NAMALWA (cell line): ENCODE results near the gene ZSWIM5.

Experiments
- DNase-seq: peaks from one replicate; pipeline ENCODE4 v3.0.0-alpha.2; 2015; ENCODE audit warnings: low spot score

The ZSWIM5 gene

DNA sequence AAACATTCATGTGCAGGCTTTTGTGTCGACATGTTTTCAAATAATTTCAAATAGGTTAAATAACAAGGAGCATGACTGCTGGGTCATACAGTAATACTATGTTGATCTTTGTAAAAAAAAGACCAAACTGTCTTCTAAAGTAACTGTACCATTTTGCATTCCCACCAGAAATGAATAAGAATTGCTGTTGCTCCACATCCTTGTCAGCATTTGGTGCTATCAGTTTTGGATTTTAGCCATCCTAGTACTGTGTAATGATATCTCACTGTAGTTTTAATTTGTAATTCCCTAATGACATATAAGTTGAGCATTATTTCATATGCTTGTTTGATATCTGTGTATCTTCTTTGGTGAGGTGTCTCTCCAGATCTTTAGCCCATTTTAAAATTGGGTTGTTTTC, 182.7 kb downstream of the ZSWIM5 start:
- DNase-seq = no peak

DNA sequence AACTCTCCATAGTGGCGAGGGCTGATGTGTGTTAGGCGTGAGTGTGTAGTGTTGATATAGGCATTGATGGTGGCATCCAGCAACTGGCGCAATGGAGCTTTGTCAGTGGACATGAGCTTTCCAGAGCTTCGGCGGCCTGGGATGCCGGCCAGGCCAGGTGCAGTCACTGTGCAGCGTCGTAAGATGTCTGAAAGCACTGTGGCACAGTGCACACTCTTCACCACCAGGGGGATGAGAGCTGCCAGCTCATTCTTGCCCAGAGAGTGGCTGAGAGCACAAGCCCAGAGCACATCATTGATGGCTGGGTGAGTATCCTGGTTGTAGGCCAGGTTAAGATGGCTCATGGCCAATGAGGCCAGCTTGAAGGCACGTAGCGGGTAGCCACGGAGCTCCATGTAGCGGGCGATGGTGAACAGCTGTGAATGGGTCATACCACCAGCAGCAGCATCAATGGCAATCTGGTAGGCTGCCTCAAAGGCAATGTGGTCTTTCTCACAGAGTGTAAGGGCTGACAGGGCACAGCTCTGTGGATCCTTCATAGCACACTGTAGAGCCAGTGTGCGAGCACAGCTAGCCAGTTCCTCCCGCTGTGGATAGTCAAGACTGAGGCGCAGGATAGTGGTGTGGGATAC, 187.7 kb downstream of the ZSWIM5 start:
- DNase-seq = peak; percentile 74

- no peak for DNase-seq
Measured at GRCh38 chr1:45016767-45017166, 189.6 kb downstream of the ZSWIM5 start.

GRCh38 chr1:45016090-45016697, 190.2 kb downstream of the ZSWIM5 start:
- no peak for DNase-seq

GRCh38 chr1:45015683-45016082, 190.7 kb downstream of the ZSWIM5 start:
- DNase-seq = no peak

GRCh38 chr1:45014321-45015028, 191.9 kb downstream of the ZSWIM5 start:
- peak; percentile 86 for DNase-seq

DNA sequence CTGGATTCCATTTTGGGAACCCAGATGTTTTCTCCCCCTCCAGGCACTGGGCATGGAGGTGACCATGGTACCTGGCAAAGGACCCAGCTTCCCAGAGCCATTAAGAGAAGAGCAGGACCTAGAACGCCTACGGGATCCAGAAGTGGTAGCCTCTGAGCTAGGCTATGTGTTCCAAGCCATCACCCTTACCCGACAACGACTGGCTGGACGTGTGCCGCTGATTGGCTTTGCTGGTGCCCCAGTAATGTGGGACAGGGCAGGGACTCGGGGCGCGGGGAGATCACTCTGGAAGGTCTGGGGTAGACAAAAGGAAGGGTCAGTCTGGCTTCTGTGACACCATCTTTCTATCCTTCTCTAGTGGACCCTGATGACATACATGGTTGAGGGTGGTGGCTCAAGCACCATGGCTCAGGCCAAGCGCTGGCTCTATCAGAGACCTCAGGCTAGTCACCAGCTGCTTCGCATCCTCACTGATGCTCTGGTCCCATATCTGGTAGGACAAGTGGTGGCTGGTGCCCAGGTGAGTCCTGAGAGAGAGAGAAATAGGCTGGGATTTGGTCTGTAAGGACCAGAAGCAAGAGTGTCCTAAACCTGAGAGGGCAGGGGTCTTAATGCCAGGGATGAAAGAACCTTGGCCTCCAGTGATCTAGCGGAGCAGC, 192.7 kb downstream of the ZSWIM5 start:
- no peak for DNase-seq

DNA sequence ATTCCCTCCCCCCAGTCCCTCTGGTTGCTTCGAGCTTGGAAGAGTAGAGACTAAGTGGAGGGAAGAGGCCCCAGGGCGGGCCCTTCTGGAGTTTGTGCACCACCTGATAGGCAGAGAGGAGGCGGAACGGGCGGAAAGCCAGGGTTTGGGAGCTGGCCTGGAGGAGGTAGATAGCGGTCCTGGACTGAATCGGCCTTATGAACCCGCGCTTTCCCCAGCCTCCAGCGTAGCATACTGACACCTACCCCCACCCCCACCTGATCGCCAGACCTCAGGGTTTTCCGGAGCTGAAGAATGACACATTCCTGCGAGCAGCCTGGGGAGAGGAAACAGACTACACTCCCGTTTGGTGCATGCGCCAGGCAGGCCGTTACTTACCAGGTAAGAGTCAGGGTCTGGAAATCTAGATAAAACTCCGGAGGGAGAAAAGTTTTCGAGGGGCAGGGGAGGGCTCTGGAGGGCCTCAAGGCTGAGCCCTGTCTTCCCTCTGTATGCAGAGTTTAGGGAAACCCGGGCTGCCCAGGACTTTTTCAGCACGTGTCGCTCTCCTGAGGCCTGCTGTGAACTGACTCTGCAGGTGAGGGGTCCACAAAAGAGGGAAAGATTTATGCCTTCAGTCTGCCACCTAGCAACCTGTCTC, 193.6 kb downstream of the ZSWIM5 start:
- DNase-seq = no peak

DNA sequence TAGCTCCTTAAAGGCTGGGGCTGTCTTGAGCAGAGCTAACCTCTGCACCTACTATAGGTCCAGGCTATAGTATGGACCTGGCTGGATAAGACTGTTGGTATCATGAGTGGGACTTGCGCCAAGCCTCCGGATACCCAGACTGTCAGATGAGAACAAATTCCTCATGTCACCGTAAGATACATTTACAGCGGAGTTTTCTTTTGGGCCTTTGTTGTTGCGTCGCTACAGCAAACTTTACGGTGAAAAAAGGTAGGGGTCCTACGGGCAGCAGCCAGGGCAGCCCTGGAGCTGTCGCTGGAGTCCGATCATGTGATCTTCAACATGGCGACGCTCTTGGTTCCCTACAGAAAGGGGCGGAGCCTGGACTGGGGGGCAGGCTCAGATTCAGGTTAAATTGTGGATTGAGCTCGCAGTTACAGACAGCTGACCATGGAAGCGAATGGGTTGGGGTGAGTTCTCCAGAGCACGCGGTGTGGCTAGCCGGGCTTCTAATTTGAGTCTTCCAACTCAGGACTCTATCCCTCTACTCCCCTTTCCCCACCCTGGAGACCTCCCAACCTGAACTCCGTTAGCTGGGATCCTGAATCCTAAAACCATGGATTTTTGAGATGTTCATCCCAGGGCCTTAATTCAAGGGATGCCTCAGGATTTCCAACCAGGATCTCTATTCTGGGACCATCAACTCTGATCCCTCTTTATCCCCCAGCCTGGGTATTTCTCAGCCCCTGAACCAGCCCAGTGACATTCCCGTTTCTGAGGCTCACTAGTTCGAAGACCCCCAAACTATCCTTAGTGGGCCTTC, 194.4 kb downstream of the ZSWIM5 start, which contains the start of gene UROD:
Gene UROD, plus strand, starts transcription at position 418 of the 802 bp plus-strand sequence. Its CDS starts 12 bp downstream, at position 430.
- DNase-seq = peak; percentile 98

- DNase-seq = peak; percentile 84
Measured at GRCh38 chr1:45010855-45011811, 195.3 kb downstream of the ZSWIM5 start, which contains the start of gene HECTD3. HECTD3 (minus strand) TSS chr1:45011324; CDS start chr1:45011257, 67 bp downstream.

DNA sequence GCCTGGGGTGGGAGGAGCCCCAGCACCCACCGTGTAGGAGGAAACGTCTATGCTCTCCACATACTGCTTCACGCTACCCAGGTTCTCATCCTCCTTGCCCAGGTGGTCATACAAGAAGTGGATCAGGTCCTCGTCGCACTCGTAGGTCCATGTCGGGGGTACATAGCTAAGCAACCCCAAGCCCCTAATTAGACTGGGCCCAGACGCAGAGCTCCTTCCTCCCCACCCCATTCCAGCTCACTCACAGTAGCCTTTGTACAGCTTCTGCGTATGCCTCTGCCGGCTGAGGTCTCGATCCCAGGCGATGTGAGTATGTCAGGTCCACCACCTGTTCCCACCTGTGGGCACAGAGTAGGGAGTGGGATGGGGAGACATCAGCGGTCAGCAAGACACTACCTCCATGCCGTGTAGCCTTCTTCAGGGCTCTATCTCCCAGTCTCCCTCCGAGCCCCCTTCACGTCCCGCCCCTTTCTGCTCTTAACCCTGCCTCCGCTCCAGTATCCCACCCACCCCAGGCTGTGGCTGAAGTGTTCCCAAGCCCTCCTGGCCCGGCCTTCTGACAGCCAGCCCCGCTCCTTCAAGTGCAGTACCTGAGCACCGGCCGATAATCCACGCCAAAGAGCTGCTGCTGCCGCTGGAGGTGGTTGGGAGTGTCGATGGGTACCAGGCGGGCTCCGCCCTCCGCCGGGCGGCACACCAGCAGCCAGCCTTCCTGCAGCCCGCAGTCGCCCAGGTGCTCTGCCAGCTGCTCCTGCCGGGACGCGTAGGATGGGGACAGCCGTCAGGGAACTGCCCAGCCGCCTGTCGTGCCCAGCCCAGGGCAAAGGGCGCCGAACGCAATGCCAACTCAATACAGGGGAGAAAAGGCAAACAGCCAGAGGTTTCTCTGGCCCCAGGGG, 196.2 kb downstream of the ZSWIM5 start:
- DNase-seq = peak; percentile 28

DNA sequence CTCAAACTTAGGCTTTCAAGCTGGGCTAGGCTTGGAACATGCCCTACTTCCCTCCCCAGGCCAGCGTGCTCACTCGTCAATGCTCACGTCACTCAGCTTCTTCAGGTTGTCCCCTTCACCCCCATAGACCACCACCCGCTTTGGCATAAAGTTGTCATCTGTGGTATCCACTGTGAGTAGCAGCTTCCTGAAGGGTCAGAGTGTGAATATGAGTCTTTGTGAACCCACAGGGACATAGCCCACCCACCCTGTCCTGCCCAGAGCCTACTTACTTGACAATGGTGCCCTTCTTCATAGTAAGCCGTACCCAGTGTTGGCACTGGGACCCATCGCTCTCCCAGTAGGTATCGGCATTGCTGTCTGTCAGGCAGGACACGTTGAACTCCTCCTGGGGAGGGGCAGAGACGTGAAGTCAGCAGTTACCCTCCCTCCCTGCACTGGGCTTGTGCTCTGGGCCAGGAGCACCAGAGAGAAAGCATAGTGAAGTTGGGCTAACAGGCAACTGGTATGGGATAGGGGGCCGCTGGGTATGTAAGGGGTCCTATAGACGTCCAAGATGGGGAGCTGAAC, 197.0 kb downstream of the ZSWIM5 start:
- no peak for DNase-seq

DNA sequence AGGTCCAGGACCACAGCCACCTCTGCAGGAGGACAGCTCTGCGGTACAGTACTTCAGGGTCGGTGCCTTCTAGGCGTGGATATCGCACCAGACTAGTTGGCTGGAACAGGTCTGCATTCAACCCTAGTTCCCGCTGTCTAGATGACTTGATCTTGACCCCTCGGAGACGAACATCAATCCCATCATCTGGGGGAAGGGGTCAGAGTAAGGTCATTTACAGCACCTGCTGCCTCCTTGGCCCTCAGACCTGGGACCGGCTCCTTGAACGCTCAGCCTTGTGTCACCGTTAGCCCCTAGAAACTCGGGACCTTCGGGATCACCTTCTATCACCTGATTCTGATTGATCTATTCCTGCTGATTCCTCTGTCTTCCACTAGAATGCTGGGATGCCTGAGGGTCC, 197.9 kb downstream of the ZSWIM5 start:
- DNase-seq = no peak

DNA sequence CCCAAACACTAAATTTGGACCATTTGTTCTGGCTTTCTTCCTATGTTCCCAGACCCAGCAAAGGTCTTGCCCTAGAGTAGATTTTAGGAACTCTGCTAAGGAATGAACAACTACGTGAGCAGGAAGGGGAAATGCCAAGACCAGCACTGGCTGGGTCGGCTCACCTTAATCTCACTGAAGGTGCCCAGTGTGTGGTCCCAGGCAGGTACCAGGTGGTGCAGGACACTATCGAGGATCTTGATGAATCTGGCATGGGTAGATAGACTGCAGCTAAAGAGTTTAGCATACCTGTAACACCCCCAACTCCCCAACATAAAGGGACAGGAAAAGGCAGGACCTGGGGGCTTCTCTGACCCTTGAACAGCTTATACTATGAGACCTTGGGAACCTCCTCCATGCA, 198.3 kb downstream of the ZSWIM5 start:
- DNase-seq = no peak

DNA sequence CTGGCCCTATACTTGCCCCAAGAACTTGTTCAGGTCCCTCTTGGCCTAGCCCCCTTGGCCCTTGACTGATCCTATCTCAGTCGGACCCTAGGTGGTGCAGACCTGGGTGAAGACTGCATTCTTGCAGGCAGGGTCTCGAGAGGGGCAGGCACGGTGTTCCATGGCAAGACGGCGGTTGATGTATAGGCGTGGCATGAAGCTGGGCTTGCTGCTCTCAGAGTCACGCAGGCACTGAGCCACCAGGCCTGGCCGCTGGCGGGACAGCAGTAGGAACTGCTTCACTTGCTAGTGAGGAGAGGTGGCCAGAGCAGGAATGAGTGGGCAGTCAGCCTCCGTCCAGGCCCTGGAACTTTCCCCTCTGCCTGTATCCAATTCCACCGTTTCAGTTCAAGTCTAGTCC, 199.1 kb downstream of the ZSWIM5 start:
- DNase-seq = no peak

DNA sequence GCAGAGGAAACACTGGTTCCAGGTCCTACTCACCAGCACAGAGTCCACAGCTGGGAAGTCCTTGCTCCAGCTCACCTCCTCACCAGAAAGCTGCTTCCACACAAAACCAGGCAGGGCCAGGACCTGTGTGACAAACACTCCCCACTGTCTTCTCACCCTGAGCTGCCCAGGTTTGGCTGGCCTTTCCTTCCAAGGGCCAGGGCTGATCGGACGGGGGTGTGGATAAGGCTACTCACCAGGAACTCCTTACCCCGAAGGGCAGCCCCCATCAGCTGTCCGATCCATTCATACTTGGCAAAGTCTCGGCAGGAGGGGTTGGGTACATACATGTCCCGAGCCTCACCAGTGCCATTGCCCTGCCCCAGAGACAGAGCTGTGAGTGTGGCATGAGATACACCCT, 200.6 kb downstream of the ZSWIM5 start:
- no peak for DNase-seq

DNA sequence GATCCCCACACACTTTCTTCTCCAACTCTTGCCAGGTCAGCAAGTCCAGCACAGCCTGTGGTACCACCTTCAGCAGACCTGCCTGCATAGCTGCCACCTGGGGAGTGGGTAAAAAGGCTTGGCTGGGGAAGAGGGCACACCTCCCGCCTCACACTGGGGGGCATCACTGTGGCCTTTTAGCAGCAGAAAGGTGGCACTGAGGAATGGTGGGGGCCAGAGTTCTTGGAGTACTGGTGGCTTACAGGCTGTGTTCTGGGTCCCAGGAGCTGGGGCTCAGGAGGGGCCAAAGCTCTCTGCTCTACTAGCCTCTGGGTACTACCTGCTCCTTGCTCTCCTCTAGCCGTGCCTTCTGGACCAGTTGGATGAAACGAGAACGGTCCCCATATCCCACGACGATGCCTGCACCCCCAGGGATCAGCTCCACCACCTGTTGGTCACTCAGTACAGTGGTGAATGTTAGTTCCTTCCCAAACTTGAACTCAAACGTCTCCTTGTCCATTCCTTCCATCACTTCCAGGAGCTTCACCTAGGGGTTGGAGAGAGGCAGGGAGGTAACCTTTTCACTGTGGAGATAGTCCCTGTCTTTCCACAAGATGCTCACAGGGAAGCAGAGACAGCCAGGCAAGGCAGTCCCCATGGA, 202.0 kb downstream of the ZSWIM5 start:
- DNase-seq = no peak

DNA sequence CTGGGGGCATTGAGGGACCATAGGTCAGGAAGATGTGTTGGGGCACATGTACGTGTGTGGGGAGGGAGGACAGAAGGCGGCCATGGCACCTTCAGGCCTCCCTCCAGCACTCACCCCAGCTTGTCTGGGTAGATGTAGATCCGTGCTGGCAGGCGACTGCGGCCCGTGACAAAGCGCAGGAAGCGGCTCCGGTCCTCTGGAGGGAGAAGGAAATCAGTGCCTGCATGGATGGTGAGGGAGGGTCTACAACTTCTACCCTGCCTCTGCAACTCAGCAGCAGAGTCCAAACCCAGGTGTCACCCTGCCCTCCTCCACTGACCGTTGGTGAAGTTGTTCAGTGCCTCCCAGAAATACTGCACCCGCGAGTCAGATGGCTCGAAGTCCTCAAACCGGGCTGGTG, 202.7 kb downstream of the ZSWIM5 start:
- no peak for DNase-seq
